ENCODE data around the gene NAT9. TPM values are rescaled to one million over a fixed set of nuclear protein-coding genes. Genes with fewer than 3 reads are reported as not detected.

The NAT9 gene
- total RNA-seq, 4 donors from 2014 or later, result 15.1 to 35.9 (median 24.2) TPM

- no peak for DNase-seq (ENCODE audit: low spot score)
- ATAC-seq (ENCODE audit: low FRiP score), result no peak
- no peak for TF ChIP-seq CTCF (IDR thresholded peaks at IDR 0.05)
Observed at GRCh38 chr17:74750327-74751069, 25.6 kb downstream of the NAT9 start.

GRCh38 chr17:74750039-74750326 lies 26.2 kb downstream of the NAT9 start:
- TF ChIP-seq CTCF (IDR thresholded peaks at IDR 0.05), result no peak
- DNase-seq (ENCODE audit: low spot score) (no peak), ATAC-seq (ENCODE audit: low FRiP score) (no peak)

GRCh38 chr17:74749279-74750038 lies 26.7 kb downstream of the NAT9 start:
- no peak for TF ChIP-seq CTCF (IDR thresholded peaks at IDR 0.05)
- no peak for DNase-seq (ENCODE audit: low spot score)
- no peak for ATAC-seq (ENCODE audit: low FRiP score)

DNA sequence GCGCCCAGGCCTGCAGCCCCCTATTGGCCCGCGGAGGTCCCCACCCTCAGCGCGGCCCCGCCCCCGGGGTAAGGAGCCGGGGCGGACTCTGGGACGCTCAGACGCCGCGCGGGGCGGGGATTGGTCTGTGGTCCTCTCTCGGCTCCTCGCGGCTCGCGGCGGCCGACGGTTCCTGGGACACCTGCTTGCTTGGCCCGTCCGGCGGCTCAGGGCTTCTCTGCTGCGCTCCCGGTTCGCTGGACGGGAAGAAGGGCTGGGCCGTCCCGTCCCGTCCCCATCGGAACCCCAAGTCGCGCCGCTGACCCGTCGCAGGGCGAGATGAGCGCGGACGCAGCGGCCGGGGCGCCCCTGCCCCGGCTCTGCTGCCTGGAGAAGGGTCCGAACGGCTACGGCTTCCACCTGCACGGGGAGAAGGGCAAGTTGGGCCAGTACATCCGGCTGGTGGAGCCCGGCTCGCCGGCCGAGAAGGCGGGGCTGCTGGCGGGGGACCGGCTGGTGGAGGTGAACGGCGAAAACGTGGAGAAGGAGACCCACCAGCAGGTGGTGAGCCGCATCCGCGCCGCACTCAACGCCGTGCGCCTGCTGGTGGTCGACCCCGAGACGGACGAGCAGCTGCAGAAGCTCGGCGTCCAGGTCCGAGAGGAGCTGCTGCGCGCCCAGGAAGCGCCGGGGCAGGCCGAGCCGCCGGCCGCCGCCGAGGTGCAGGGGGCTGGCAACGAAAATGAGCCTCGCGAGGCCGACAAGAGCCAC lies 27.4 kb downstream of the NAT9 start, which contains the start of gene NHERF1:
Gene NHERF1, plus strand, starts transcription at position 100 of the 750 bp plus-strand sequence. Its CDS starts 219 bp downstream, at position 319.
- no peak for TF ChIP-seq CTCF (IDR thresholded peaks at IDR 0.05)
- DNase-seq (ENCODE audit: low spot score), result peak; percentile 83
- peak; percentile 91 for ATAC-seq (ENCODE audit: low FRiP score)

- DNase-seq (ENCODE audit: low spot score) (no peak), ATAC-seq (ENCODE audit: low FRiP score) (no peak)
- TF ChIP-seq CTCF (IDR thresholded peaks at IDR 0.05), result no peak
Observed at GRCh38 chr17:74748279-74748528, 27.9 kb downstream of the NAT9 start.

GRCh38 chr17:74746922-74747321 lies 29.2 kb downstream of the NAT9 start:
- no peak for DNase-seq (ENCODE audit: low spot score)
- no peak for TF ChIP-seq CTCF (IDR thresholded peaks at IDR 0.05)
- ATAC-seq (ENCODE audit: low FRiP score), result no peak
